Vagina (tissue), 2 donors: Measurements from ENCODE around the gene CPA1.

ENCODE experiments used
- POLR2A ChIP-seq, 2 donors: fragments of 450-650 bp; IDR thresholded peaks; one replicate each; pipeline ENCODE4 v1.6.1; 2017; ENCODE audit warnings: antibody characterized with exemption in 2 of 2, mild to moderate bottlenecking in 2 of 2, moderate library complexity in 2 of 2
- POLR2AphosphoS5 ChIP-seq, 2 donors: sonication (generic); formaldehyde crosslinking; IDR thresholded peaks; one replicate each; pipeline ENCODE4 v1.9.0; 2017; ENCODE audit warnings: antibody characterized with exemption in 2 of 2, mild to moderate bottlenecking in 2 of 2, low read depth in 1 of 2; ENCODE audit not compliant: insufficient read depth in 1 of 2
- TF ChIP-seq, protein P1 (sequence below), 3 experiments: fragments of 450-650 bp in 2 of 3; fragments of 200-600 bp in 1 of 3; sonication (generic) in 1 of 3; IDR thresholded peaks; one replicate each; pipeline ENCODE4 v1.5.1; 2017 to 2019; ENCODE audit warnings: antibody characterized with exemption in 3 of 3, mild to moderate bottlenecking in 2 of 3, moderate library complexity in 2 of 3

GRCh38 chr7:130432886-130433285 is 52.6 kb downstream of the CPA1 start:
- TF ChIP-seq POLR2A (IDR thresholded peaks at IDR 0.05), result no peak
- TF ChIP-seq, protein P1, sequence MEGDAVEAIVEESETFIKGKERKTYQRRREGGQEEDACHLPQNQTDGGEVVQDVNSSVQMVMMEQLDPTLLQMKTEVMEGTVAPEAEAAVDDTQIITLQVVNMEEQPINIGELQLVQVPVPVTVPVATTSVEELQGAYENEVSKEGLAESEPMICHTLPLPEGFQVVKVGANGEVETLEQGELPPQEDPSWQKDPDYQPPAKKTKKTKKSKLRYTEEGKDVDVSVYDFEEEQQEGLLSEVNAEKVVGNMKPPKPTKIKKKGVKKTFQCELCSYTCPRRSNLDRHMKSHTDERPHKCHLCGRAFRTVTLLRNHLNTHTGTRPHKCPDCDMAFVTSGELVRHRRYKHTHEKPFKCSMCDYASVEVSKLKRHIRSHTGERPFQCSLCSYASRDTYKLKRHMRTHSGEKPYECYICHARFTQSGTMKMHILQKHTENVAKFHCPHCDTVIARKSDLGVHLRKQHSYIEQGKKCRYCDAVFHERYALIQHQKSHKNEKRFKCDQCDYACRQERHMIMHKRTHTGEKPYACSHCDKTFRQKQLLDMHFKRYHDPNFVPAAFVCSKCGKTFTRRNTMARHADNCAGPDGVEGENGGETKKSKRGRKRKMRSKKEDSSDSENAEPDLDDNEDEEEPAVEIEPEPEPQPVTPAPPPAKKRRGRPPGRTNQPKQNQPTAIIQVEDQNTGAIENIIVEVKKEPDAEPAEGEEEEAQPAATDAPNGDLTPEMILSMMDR (IDR thresholded peaks at IDR 0.05), result no peak
- no peak for TF ChIP-seq POLR2AphosphoS5 (IDR thresholded peaks at IDR 0.05; ENCODE audit: insufficient read depth in 1 of 2, low read depth in 1 of 2)
